Measurements from ENCODE around the gene SDS. TPM values are rescaled to one million over a fixed set of nuclear protein-coding genes. Genes with fewer than 3 reads are reported as not detected.

Gene SDS
- total and polyA plus RNA-seq, 2 of the 8 experiments (the other 6 are each of a cell fraction or from before 2014, with no cell fraction given), result 0.21 TPM; not detected in 1

DNA sequence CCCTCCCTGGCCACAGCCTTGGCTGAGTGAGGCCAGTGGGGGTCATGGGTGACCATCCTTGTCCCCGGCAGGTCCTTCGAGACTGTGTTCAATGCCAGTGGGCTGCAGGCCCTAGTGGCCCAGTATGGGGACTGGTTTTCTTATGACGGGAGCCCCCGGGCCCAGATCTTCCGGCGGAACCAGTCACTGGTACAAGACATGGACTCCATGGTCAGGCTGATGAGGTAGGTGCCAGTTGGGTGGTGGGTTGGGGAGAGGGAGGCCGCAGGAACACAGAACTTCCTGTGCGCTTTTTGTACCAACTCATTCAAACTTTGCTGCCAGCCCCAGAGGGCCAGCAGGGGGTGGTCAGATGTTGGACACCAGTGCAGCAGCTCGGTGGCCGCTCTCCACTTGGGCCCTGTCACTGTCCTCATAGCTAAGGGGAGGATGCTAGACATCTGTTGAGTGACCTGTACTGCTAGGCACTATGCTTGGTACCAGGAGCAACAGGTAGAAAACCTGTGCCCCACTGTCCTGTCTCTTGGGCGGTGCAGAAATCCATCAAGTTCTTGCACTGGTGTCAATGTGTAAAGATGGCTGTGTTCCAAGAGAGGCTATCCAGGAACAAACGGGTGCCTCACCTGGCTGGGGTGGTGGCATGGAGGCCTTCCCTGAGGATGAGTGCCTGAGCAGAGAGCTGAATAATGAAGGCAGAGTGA lies 16.7 kb downstream of the SDS start:
- FAIRE-seq, result no peak
- Histone ChIP-seq H3K9ac (replicated peaks in 1 of 4; ENCODE audit: extremely low read depth in 1 of 4, low read depth in 3 of 4, low read length in 3 of 4) (no peak overlapping the region), H3K18ac (ENCODE audit: extremely low read depth, low read length) (no peak overlapping the region), H3K79me2 (ENCODE audit: control insufficient read depth in 1 of 2, insufficient read depth in 2 of 2, low read length in 2 of 2) (no peaks in the 10 kb centered on the region), H2BK120ac (replicated peaks; ENCODE audit: low read depth, low read length) (no peak overlapping the region), H4K91ac (replicated peaks; ENCODE audit: insufficient read length, low read length) (no peak overlapping the region), H3K4ac (replicated peaks; ENCODE audit: insufficient read length, low read depth, low read length) (no peak overlapping the region), H2BK15ac (ENCODE audit: low read length) (no peak overlapping the region), H4K8ac (ENCODE audit: extremely low read depth, insufficient read depth, low read length) (no peak overlapping the region), H3K23ac (ENCODE audit: insufficient read length) (no peak overlapping the region), H2BK20ac (ENCODE audit: low read length) (no peak overlapping the region), H3K23me2 (ENCODE audit: low read depth, low read length) (peaks cover 12% of the 10 kb centered on the region; the same call in 1 of the 2 replicates), H3K27me3 (replicated peaks in 1 of 4; ENCODE audit: control insufficient read depth in 3 of 4, extremely low read depth in 1 of 4, insufficient read depth in 3 of 4, low read length in 3 of 4) (no peaks in the 10 kb centered on the region), H3K4me1 (replicated peaks in 1 of 4; ENCODE audit: control insufficient read depth in 3 of 4, insufficient read depth in 4 of 4, low read length in 3 of 4) (no peaks in the 10 kb centered on the region), H3K14ac (ENCODE audit: insufficient read length) (no peak overlapping the region), H3K27ac (ENCODE audit: low read depth, low read length) (no peak overlapping the region), H3K56ac (replicated peaks; ENCODE audit: insufficient read length, low read depth, low read length) (no peak overlapping the region), H4K5ac (ENCODE audit: insufficient read length, low read depth, low read length) (no peak overlapping the region), H4K20me1 (replicated peaks in 1 of 2; ENCODE audit: control insufficient read depth in 1 of 2, insufficient read depth in 2 of 2, low read length in 2 of 2) (peaks cover 0 to 5% of the 10 kb centered on the region in 2 experiments), H3K79me1 (ENCODE audit: low read depth, low read length) (no peaks in the 10 kb centered on the region), H3K9me3 (ENCODE audit: insufficient read depth in 2 of 2, low read depth in 1 of 2, low read length in 1 of 2) (no peaks in the 10 kb centered on the region), H2BK5ac (ENCODE audit: low read depth, low read length) (no peak overlapping the region), H3K4me2 (ENCODE audit: insufficient read depth in 1 of 2, low read depth in 2 of 2, low read length in 2 of 2) (no peak overlapping the region), H2AK5ac (ENCODE audit: low read depth, low read length) (no peak overlapping the region), H2AFZ (ENCODE audit: low read length) (no peak overlapping the region), H2BK12ac (ENCODE audit: low read depth, low read length) (no peak overlapping the region), H3K4me3 (ENCODE audit: extremely low read depth in 1 of 4, insufficient read depth in 2 of 4, low read depth in 3 of 4, low read length in 4 of 4) (no peak overlapping the region), H3K36me3 (ENCODE audit: control insufficient read depth in 2 of 4, insufficient read depth in 4 of 4, low read length in 3 of 4) (peaks cover 0 to 8% (median 4%) of the 10 kb centered on the region in 4 experiments; a peak in 6 of 8 replicates)
- ChIA-PET POLR2A (ENCODE audit: partially characterized antibody) (interaction anchor here (0.8 kb wide), 1 partner anchor 140 kb away, joined by 3 read pairs; no protein-coding TSS in a partner anchor), CTCF (ENCODE audit: partially characterized antibody) (interaction anchor here (1.3 kb wide), 2 partner anchors 12 to 170 kb away, joined by 3 read pairs; no protein-coding TSS in a partner anchor)
- TF ChIP-seq BACH1 (IDR thresholded peaks at IDR 0.05; ENCODE audit: low read length), result no peak
- TF ChIP-seq, protein P1, sequence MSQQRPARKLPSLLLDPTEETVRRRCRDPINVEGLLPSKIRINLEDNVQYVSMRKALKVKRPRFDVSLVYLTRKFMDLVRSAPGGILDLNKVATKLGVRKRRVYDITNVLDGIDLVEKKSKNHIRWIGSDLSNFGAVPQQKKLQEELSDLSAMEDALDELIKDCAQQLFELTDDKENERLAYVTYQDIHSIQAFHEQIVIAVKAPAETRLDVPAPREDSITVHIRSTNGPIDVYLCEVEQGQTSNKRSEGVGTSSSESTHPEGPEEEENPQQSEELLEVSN (IDR thresholded peaks at IDR 0.05), result no peak
- TF ChIP-seq RBBP5 (IDR thresholded peaks at IDR 0.05; ENCODE audit: borderline replicate concordance, low read depth, low read length), result no peak
- TF ChIP-seq SIN3A (conservative IDR thresholded peaks at IDR 0.05 in 1 of 2, IDR thresholded peaks at IDR 0.05 in 1 of 2; ENCODE audit: low read depth in 1 of 2, low read length in 2 of 2), result no peak
- TF ChIP-seq USF2 (IDR thresholded peaks at IDR 0.05; ENCODE audit: low read length), result no peak
- TF ChIP-seq, protein P2, sequence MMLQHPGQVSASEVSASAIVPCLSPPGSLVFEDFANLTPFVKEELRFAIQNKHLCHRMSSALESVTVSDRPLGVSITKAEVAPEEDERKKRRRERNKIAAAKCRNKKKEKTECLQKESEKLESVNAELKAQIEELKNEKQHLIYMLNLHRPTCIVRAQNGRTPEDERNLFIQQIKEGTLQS (IDR thresholded peaks at IDR 0.05; ENCODE audit: insufficient read depth, low read depth, low read length), result no peak
- TF ChIP-seq JUN (IDR thresholded peaks at IDR 0.05; ENCODE audit: low read depth, low read length), result no peak
- TF ChIP-seq YY1 (IDR thresholded peaks at IDR 0.05; ENCODE audit: low read depth, low read length), result no peak
- no peak for TF ChIP-seq HDAC6 (IDR thresholded peaks at IDR 0.05; ENCODE audit: low read depth, low read length)
- WGBS, 2 experiments (ENCODE audit: extremely low coverage in 1 of 2, insufficient coverage in 1 of 2, insufficient read length in 1 of 2, insufficient replicate concordance in 2 of 2, low coverage in 1 of 2, low lambda C conversion rate in 2 of 2, missing lambda C conversion rate in 1 of 2), result 92% methylated on average over 12 of the region's 12 CpGs; no CpG with 5 or more reads in 1 of the 2 experiments
- no peak for DNase-seq (ENCODE audit: low read depth in 1 of 2, low spot score in 2 of 2)
